HG03280 (cell line): ENCODE results near the gene ZNF599.
A peak's percentile ranks its signal among the peaks of the same experiment; 100 is the strongest.
"Not testable (repeated sequence)": the region's sequence is repeated elsewhere in the genome, so short reads cannot be mapped to it uniquely, and the experiment has no call there.

Experiments
- ATAC-seq: cut with Tn5 transposase; IDR thresholded peaks from one replicate; pipeline ENCODE4 v1.9.1; 2021; ENCODE audit warnings: mild to moderate bottlenecking, moderate library complexity; ENCODE audit not compliant: unreplicated experiment

The ZNF599 gene

GRCh38 chr19:34772697-34773554 is at the start of gene ZNF599:
TSS of gene ZNF599 (minus strand) at chr19:34773215. CDS start at chr19:34772841, 374 bp downstream.
- ATAC-seq, result peak; percentile 98

- no peak for ATAC-seq
Measured at GRCh38 chr19:34818270-34818669, 45.3 kb upstream of the ZNF599 start.

- ATAC-seq, result no peak
Measured at GRCh38 chr19:34816708-34817107, 43.7 kb upstream of the ZNF599 start.

GRCh38 chr19:34808566-34808965 is 35.6 kb upstream of the ZNF599 start:
- no peak for ATAC-seq

GRCh38 chr19:34806976-34807860 is 34.2 kb upstream of the ZNF599 start:
- ATAC-seq, result no peak

- ATAC-seq, result no peak
Measured at GRCh38 chr19:34804115-34804514, 31.1 kb upstream of the ZNF599 start.

GRCh38 chr19:34796953-34797352 is 23.9 kb upstream of the ZNF599 start:
- not testable (repeated sequence) for ATAC-seq

GRCh38 chr19:34794066-34794960 is 21.3 kb upstream of the ZNF599 start:
- no peak for ATAC-seq

GRCh38 chr19:34793565-34793964 is 20.6 kb upstream of the ZNF599 start:
- ATAC-seq, result no peak

GRCh38 chr19:34788074-34788473 is 15.1 kb upstream of the ZNF599 start:
- no peak for ATAC-seq

- ATAC-seq, result no peak
Measured at GRCh38 chr19:34787059-34787824, 14.2 kb upstream of the ZNF599 start.

- ATAC-seq, result no peak
Measured at GRCh38 chr19:34786236-34786635, 13.2 kb upstream of the ZNF599 start.

- no peak for ATAC-seq
Measured at GRCh38 chr19:34779652-34780051, 6.6 kb upstream of the ZNF599 start.

GRCh38 chr19:34778342-34778741 is 5.3 kb upstream of the ZNF599 start:
- no peak for ATAC-seq

- no peak for ATAC-seq
Measured at GRCh38 chr19:34774857-34775256, 1.8 kb upstream of the ZNF599 start.

- no peak for ATAC-seq
Measured at GRCh38 chr19:34773555-34773864, 495 bp upstream of the ZNF599 start.

- no peak for ATAC-seq
Measured at GRCh38 chr19:34767951-34768350, 5.1 kb downstream of the ZNF599 start.

GRCh38 chr19:34766386-34766785 is 6.6 kb downstream of the ZNF599 start:
- no peak for ATAC-seq

- no peak for ATAC-seq
Measured at GRCh38 chr19:34759218-34759917, 13.6 kb downstream of the ZNF599 start.

GRCh38 chr19:34757441-34757840 is 15.6 kb downstream of the ZNF599 start:
- no peak for ATAC-seq
